Measurements from ENCODE around the gene IGFBP5. TPM values are rescaled to one million over a fixed set of nuclear protein-coding genes. Genes with fewer than 3 reads are reported as not detected.

IGFBP5 gene
- total and polyA plus RNA-seq, 9 donors = 718 to 3,214 (median 2,226) TPM

- no peak for DNase-seq
- no peaks in the 10 kb centered on the region for H3K9me3 ChIP-seq
- 82 to 87% (median 85%) methylated on average over 3 of the region's 3 CpGs for WGBS, 3 donors
- peaks cover 19% of the 10 kb centered on the region for H3K4me1 ChIP-seq (ENCODE audit: insufficient read depth)
- H3K36me3 ChIP-seq = no peaks in the 10 kb centered on the region
- H3K27me3 ChIP-seq = no peaks in the 10 kb centered on the region
- intact Hi-C loops (cut with DNase I) = no loop called here
- H3K27ac ChIP-seq = no peak overlapping the region
- no peak for TF ChIP-seq CTCF (IDR thresholded peaks at IDR 0.05)
- no peak for TF ChIP-seq POLR2A (IDR thresholded peaks at IDR 0.05)
- TF ChIP-seq EP300 (IDR thresholded peaks at IDR 0.05) = no peak
- H3K4me3 ChIP-seq = no peak overlapping the region
These were observed 49.8 kb downstream of the IGFBP5 start for GRCh38 chr2:216645636-216645950.

GRCh38 chr2:216644842-216645635, 50.3 kb downstream of the IGFBP5 start:
- no peak for TF ChIP-seq EP300 (IDR thresholded peaks at IDR 0.05)
- no peak for TF ChIP-seq CTCF (IDR thresholded peaks at IDR 0.05)
- no peak for TF ChIP-seq POLR2A (IDR thresholded peaks at IDR 0.05)
- WGBS, 3 donors = 52 to 73% (median 69%) methylated on average over 4 of the region's 4 CpGs
- Histone ChIP-seq H3K36me3 (no peaks in the 10 kb centered on the region), H3K4me1 (ENCODE audit: insufficient read depth) (peaks cover 14% of the 10 kb centered on the region), H3K27me3 (no peaks in the 10 kb centered on the region), H3K27ac (peak overlapping the region in 1 of 2 donors; percentile 33), H3K4me3 (no peak overlapping the region), H3K9me3 (no peaks in the 10 kb centered on the region)
- no peak for DNase-seq
- intact Hi-C loops (cut with DNase I) = no loop called here

- intact Hi-C loops (cut with DNase I) = no loop called here
- TF ChIP-seq POLR2A (IDR thresholded peaks at IDR 0.05) (no peak), EP300 (IDR thresholded peaks at IDR 0.05) (no peak), CTCF (IDR thresholded peaks at IDR 0.05) (no peak)
- Histone ChIP-seq H3K4me3 (no peak overlapping the region), H3K4me1 (ENCODE audit: insufficient read depth) (peaks cover 10% of the 10 kb centered on the region), H3K27ac (peak overlapping the region in 1 of 2 donors; percentile 33), H3K36me3 (no peaks in the 10 kb centered on the region), H3K9me3 (no peaks in the 10 kb centered on the region), H3K27me3 (no peaks in the 10 kb centered on the region)
- DNase-seq = peak in 1 of 5 donors; percentile 57
- WGBS, 3 donors = 16 to 33% (median 31%) methylated on average over 5 of the region's 5 CpGs
These were observed 51.2 kb downstream of the IGFBP5 start for GRCh38 chr2:216643986-216644659.

- Histone ChIP-seq H3K27ac (no peak overlapping the region), H3K4me1 (ENCODE audit: insufficient read depth) (peaks cover 11% of the 10 kb centered on the region), H3K4me3 (no peak overlapping the region), H3K9me3 (no peaks in the 10 kb centered on the region), H3K36me3 (no peaks in the 10 kb centered on the region), H3K27me3 (no peaks in the 10 kb centered on the region)
- 48 to 65% (median 58%) methylated on average over 3 of the region's 3 CpGs for WGBS, 3 donors
- no peak for DNase-seq
- TF ChIP-seq CTCF (IDR thresholded peaks at IDR 0.05) = no peak
- no peak for TF ChIP-seq EP300 (IDR thresholded peaks at IDR 0.05)
- no peak for TF ChIP-seq POLR2A (IDR thresholded peaks at IDR 0.05)
- intact Hi-C loops (cut with DNase I) = no loop called here
These were observed 57.9 kb downstream of the IGFBP5 start for GRCh38 chr2:216637472-216637871.
